Measurements from ENCODE around the gene GAK.

GRCh38 chr4:958314-958665 is 26.2 kb upstream of the GAK start:
- TF ChIP-seq, protein P1, sequence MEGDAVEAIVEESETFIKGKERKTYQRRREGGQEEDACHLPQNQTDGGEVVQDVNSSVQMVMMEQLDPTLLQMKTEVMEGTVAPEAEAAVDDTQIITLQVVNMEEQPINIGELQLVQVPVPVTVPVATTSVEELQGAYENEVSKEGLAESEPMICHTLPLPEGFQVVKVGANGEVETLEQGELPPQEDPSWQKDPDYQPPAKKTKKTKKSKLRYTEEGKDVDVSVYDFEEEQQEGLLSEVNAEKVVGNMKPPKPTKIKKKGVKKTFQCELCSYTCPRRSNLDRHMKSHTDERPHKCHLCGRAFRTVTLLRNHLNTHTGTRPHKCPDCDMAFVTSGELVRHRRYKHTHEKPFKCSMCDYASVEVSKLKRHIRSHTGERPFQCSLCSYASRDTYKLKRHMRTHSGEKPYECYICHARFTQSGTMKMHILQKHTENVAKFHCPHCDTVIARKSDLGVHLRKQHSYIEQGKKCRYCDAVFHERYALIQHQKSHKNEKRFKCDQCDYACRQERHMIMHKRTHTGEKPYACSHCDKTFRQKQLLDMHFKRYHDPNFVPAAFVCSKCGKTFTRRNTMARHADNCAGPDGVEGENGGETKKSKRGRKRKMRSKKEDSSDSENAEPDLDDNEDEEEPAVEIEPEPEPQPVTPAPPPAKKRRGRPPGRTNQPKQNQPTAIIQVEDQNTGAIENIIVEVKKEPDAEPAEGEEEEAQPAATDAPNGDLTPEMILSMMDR (IDR thresholded peaks at IDR 0.05): no peak
- TF ChIP-seq EP300 (IDR thresholded peaks at IDR 0.05; ENCODE audit: low read depth): no peak
- no peak for TF ChIP-seq POLR2A (IDR thresholded peaks at IDR 0.05)

Measured in transverse colon (tissue), 3 donors.